MM.1S (cell line): ENCODE data around the gene PLA2R1.

Experiments
- CTCF ChIP-seq: fragments of 300-600 bp; sonication (generic); IDR thresholded peaks from 2 replicates; pipeline ENCODE4 v1.5.1; 2016; ENCODE audit warnings: antibody characterized with exemption, low read length, mixed read lengths
- EZH2 ChIP-seq: fragments of 300-600 bp; sonication (generic); optimal IDR thresholded peaks from 2 replicates; pipeline ENCODE3; 2017; ENCODE audit warnings: low read depth, mild to moderate bottlenecking, antibody characterized with exemption, low read length, mixed read lengths
- EZH2phosphoT487 ChIP-seq: fragments of 300-600 bp; sonication (generic); IDR thresholded peaks from 2 replicates; pipeline ENCODE4 v1.6.1; 2018; ENCODE audit warnings: antibody characterized with exemption, low read length

DNA sequence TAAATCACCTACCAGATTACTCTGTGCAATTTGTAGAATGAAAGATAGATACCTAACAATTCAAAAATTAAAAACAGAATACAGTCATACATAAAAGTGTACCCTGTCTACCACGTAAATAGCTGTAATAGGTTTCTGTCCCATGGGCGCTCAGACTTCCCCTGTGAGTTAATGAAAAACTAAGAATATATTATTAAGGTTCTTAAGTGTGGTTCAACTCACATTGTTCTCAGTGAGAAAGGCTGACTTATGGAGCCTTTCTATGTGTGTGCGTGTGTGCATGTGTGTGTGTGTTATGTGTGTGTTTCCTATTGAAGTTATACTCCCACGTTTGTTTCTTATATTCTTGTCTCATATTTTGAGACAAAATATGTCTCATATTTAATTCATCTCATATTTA, 149.8 kb downstream of the PLA2R1 start:
- TF ChIP-seq CTCF (no peak), EZH2 (no peak), EZH2phosphoT487 (no peak)
